NOMO-1 treated with DMSO at 0.1 percent for 48 hours (cell line): ENCODE data around the gene TIAM1.

Experiments used
- DNase-seq: peaks from one replicate; lab custom pipeline; 2025; ENCODE audit not compliant: unreplicated experiment; lab: John Stamatoyannopoulos, UW

The TIAM1 gene

DNA sequence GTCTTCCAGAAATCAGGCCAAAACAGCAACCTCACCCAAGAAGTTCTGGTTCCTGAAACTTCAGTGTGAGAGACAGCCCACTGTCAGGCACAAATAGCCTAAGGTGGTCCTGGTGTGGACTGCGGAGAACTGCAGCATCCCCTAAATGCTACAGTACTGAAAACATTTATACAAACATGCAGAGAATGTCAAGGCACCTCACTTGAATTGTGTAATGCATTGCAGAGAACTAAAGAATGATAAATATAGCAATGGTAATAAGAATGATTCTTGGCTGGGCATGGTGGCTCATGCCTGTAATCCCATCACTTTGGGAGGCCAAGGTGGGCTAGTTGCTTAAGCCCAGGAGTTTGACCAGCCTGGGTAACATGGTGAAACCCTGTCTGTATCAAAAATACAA is 138.6 kb downstream of the TIAM1 start:
- DNase-seq: no peak

DNA sequence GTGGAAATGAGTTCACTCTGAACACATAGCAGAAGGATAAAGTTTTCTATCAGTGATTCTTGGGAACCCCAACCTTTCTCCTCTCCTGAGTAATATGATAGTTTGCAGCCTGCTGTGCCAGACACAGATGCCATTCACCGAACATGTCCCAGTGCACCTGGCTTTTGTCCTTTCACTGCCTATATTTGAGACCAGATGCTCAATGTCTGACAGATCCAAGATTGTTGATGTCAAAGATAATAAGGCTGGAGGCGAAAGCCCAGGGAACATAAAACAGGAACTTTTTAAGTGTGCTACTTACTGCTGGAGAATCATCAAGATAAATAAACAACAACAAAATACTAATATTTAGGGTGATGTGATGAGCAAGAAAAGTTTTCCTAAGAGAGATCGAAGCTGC is 139.3 kb downstream of the TIAM1 start:
- no peak for DNase-seq

DNA sequence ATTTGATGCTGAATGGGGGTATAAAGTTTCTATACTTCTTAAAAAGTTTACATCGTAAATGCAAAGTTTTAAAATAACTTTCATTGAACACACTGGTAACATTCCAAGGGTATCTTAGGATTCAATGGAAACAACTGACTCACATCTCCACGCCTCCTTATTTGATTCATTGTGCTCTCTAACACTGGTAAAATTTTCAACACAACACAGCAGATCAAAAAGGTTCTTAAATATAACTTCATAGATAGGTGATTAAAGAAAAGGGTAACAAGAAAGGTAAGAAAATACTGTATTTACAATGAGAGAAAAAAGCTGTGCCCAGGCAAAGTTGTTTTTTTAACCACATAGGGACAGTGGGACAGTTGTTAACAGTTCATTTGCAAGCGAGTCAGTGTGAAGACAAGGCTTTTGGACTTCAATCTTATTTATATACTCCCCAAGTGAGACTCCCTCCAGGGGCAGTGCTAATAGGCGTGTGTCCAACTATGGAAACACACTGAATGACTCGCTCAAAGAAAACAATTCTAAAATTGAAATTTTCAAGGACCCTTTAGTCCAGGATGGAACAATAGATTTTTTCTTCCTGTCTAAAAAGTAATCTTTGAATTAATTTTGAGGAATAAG is 140.5 kb downstream of the TIAM1 start:
- DNase-seq: no peak

DNA sequence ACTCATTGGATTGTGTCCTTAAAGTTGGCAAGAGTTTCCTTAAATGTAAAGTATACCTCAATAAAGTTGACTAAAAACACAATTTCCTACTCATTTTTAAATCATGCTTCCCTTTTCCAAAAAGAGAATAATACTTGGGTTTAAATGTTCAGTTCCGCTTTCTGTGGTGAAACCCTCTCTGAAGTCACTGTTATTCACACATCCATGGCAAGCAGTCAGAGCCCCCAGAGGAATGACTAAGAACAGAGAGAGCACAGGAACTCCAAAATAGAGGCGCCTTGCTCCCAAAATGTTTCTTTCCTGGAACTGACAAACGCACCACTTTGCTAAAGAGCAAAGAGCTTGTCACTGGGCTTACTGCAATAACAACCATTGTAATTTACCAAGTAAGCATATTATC is 142.5 kb downstream of the TIAM1 start:
- DNase-seq: peak; percentile 91

DNA sequence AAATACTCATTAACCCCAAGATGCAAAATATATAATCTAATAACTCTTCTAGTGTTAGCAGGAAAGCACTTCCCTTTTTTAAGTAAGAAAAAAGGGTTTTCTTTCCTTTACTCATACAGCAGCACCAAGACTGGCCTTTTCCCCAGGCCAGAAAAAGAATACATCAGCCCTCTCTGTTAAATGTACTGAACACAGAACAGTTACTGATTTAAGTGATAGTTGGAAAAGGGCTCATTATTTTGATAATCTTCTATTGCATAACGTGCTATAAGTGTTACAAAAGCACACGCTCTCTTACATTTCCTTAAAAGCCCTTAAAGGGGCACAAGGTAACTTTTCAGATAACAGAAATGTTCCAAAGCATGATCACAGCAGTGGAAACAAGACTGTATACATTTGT is 142.9 kb downstream of the TIAM1 start:
- peak; percentile 82 for DNase-seq

DNA sequence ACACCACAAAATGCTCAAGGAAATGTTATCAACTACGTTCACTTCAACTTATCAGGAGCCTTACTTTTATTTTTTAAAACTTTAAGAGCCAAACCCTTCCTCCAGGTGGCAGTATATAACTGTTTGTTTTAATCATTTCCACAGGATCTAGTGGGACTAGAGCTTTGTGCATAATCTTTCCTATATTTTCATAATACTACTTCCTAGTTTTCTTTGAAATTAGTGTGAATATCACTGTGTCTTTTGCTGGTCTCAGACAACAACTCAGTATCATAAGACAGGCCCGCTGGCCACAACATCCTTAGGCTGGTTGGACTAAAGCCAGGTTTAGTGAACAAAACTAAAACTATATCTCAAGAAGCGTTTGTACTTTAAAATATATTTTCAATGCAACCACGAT is 145.5 kb downstream of the TIAM1 start:
- peak; percentile 66 for DNase-seq

GRCh38 chr21:31196724-31197123 is 147.3 kb downstream of the TIAM1 start:
- no peak for DNase-seq

GRCh38 chr21:31195334-31196015 is 148.6 kb downstream of the TIAM1 start:
- DNase-seq: no peak

- no peak for DNase-seq
Measured at GRCh38 chr21:31194510-31195293, 149.4 kb downstream of the TIAM1 start.

GRCh38 chr21:31193761-31194160 is 150.3 kb downstream of the TIAM1 start:
- DNase-seq: no peak

DNA sequence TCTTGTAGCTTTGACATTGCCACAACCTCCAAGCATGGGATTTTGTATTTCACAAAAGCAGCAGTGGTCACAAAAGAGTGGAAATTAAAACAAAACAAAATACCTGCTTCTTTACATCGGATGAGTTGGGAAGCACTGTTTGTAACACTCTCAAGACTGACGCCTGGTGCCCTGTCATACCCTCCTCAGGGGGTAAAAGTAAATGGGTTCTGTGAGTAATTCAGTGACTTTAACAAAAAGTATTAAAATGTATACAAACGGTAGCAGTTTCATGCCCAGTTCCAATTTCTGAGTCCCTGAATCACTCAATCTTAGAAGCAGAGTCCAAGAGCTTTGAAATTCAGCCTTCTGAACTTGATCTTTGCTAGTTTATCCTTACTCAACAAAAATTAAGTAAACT is 152.5 kb downstream of the TIAM1 start:
- no peak for DNase-seq

DNA sequence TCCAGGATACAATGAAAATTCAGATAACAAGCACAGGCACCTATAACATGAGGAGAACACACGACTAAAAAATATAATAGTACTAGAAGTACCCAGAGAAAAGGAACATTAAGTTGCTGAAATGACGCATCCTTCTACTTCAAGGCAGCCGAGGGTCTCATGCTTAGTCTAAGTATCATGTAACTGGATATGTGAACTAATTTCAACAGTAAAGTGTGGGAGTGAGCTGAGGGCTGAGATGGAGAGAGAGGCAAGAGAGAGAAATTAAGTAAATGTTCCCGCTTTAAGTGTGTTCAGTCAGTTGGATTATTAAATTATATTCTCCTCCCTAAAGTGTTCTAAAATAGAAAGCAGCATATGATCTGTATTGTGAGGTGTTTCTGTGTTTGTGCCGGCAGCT is 153.5 kb downstream of the TIAM1 start:
- DNase-seq: no peak

DNA sequence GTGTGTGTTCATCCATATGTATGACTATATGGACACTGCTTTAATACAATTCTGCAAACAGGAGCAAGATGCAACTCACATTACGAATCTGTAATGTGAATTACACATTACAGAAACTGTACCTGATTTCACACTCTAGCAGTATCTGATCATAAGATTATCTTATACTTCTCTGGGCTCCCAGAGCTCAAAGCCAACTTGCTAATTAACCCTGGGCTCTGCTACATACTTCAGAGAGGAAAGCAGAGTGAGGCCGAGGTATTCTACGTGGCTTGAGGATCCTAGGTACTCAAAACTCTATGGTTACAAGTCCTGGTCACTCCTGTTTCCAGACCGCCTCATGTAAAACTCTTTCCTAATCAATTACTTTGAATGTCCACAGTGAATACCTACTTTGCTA is 156.6 kb downstream of the TIAM1 start:
- DNase-seq: no peak

GRCh38 chr21:31186916-31187315 is 157.1 kb downstream of the TIAM1 start:
- no peak for DNase-seq

GRCh38 chr21:31185663-31186062 is 158.4 kb downstream of the TIAM1 start:
- no peak for DNase-seq

DNA sequence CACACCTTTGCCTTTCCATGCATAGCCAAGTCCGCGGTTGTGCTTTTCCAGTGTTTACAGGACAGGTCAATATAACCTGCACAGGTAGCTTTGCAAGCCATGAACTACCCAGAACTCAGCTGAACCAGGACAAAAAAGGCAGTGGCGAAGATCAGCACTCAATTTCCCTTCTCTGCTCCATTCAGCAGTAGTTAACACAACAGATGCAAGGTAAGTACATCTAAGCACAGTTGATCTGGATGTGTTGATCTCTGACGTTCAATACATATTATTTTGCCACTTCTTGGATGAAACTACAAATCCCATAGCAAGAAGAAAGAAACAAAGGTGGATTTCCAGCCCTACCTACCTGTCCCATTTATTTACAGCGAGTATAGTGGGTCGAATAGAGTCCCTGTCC is 159.2 kb downstream of the TIAM1 start:
- DNase-seq: no peak

- peak; percentile 8 for DNase-seq
Measured at GRCh38 chr21:31184459-31184858, 159.6 kb downstream of the TIAM1 start.

DNA sequence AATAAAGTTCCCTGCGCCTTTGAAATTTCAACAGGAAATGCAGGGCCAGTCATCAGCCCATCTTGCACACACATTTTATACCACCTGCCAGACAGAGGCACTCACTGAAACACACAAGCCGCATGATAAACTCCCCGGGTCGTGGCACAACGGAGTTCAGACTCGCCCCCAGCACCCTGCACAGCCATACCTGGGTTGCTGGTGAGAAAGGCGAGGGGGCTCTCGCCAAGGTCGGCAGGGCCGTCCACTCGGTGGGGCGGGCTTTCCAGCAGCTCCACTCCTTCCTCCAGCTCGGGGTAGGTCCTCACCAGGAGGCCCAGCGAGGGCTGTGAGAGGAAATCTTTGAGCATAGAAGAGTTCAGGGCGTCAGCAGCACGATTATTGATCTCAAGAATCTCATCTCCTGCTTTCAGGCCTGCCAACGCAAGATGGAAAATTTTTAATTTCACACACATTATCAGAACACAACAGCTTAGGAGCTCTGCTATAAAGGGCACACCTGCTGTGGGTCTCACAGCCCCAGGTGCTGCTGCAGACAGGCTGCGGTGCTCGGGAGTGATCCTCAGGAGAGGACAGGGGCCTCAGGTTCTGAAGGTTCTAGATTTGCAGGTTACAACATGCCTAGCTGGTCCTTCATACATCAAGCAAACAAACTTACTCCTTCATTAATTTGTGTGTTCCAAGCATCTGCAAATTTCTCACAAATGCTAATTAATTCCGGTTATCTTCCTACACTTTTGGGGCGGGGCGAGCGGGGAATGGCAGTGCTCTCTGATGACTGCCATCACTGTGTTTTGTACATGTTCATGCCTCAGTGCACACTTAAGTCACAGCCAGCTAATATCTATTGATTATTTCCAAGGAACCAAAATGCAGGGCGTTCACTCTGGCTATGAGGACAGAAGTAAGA is 161.6 kb downstream of the TIAM1 start:
- no peak for DNase-seq

GRCh38 chr21:31181082-31181750 is 162.8 kb downstream of the TIAM1 start:
- no peak for DNase-seq

- DNase-seq: peak; percentile 17
Measured at GRCh38 chr21:31180256-31181081, 163.6 kb downstream of the TIAM1 start.
